WTC11 (cell line): Measurements from ENCODE around the gene PARVB.

Experiments
- CTCF ChIP-seq: fragments of 200-600 bp; IDR thresholded peaks from 2 replicates; pipeline ENCODE4 v1.8.0; 2022; ENCODE audit warnings: antibody characterized with exemption
- ESRRA ChIP-seq: sonication (generic); formaldehyde crosslinking; IDR thresholded peaks from 2 replicates; pipeline ENCODE4 v1.8.1; 2022; ENCODE audit warnings: mild to moderate bottlenecking, missing genetic modification reagents, borderline replicate concordance
- FOXK1 ChIP-seq: sonication (generic); formaldehyde crosslinking; IDR thresholded peaks from 2 replicates; pipeline ENCODE4 v1.8.0; 2022; ENCODE audit warnings: mild to moderate bottlenecking, moderate library complexity, missing genetic modification reagents
- GRHL2 ChIP-seq: fragments of 250-450 bp; sonication (Bioruptor Pico); IDR thresholded peaks from 2 replicates; pipeline ENCODE4 v1.8.0; 2022; ENCODE audit warnings: mild to moderate bottlenecking, moderate library complexity; ENCODE audit not compliant: insufficient replicate concordance, severe bottlenecking
- JUN ChIP-seq: sonication (generic); formaldehyde crosslinking; IDR thresholded peaks from 2 replicates; pipeline ENCODE4 v1.8.0; 2023; ENCODE audit warnings: mild to moderate bottlenecking, missing genetic modification reagents
- RELA ChIP-seq: sonication (generic); formaldehyde crosslinking; IDR thresholded peaks from 2 replicates; pipeline ENCODE4 v1.8.1; 2022; ENCODE audit warnings: missing genetic modification reagents, mild to moderate bottlenecking, borderline replicate concordance
- STAT6 ChIP-seq: sonication (generic); formaldehyde crosslinking; conservative IDR thresholded peaks from 2 replicates; pipeline ENCODE4 v1.8.1; 2023; ENCODE audit warnings: mild to moderate bottlenecking, low read depth, missing genetic modification reagents, moderate library complexity
- ZNF232 ChIP-seq: sonication (generic); formaldehyde crosslinking; IDR thresholded peaks from 2 replicates; pipeline ENCODE4 v1.8.0; 2022; ENCODE audit warnings: mild to moderate bottlenecking, missing genetic modification reagents
- TF ChIP-seq, protein P1 (sequence below): sonication (generic); formaldehyde crosslinking; conservative IDR thresholded peaks from 2 replicates; pipeline ENCODE4 v1.8.1; 2022; ENCODE audit warnings: mild to moderate bottlenecking, missing genetic modification reagents
- TF ChIP-seq, protein P2 (sequence below): sonication (generic); formaldehyde crosslinking; IDR thresholded peaks from 2 replicates; pipeline ENCODE4 v1.8.0; 2022; ENCODE audit warnings: mild to moderate bottlenecking, missing genetic modification reagents
- TF ChIP-seq, protein P3 (sequence below): sonication (generic); formaldehyde crosslinking; IDR thresholded peaks from 2 replicates; pipeline ENCODE4 v1.8.1; 2023; ENCODE audit warnings: mild to moderate bottlenecking, missing genetic modification reagents

DNA sequence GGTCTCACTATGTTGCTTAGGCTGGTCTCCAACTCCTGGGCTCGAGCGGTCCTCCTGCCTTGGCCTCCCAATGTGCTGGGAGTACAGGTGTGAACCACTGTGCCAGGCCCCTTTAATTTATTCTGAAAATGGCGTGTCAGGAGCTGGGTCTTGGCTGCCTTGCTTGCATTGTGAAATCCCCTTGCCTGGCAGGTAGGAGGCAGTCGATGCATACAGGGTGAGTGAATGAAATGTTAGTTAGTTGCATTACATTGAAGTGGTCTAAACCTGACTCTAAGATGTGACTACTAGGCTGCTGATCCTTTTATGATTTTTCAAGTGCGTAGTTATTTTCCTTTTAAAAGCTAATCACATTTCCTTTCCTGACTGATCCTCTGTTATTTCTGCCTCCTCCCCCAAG is 42.9 kb downstream of the PARVB start:
- TF ChIP-seq JUN (CRISPR knock-in tag) (no peak), ESRRA (no peak), RELA (CRISPR knock-in tag) (no peak), CTCF (no peak), ZNF232 (CRISPR knock-in tag) (no peak), STAT6 (no peak), FOXK1 (CRISPR knock-in tag) (no peak), GRHL2 (CRISPR knock-in tag) (no peak)
- TF ChIP-seq, protein P1, sequence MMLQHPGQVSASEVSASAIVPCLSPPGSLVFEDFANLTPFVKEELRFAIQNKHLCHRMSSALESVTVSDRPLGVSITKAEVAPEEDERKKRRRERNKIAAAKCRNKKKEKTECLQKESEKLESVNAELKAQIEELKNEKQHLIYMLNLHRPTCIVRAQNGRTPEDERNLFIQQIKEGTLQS (CRISPR knock-in tag): no peak
- TF ChIP-seq, protein P2, sequence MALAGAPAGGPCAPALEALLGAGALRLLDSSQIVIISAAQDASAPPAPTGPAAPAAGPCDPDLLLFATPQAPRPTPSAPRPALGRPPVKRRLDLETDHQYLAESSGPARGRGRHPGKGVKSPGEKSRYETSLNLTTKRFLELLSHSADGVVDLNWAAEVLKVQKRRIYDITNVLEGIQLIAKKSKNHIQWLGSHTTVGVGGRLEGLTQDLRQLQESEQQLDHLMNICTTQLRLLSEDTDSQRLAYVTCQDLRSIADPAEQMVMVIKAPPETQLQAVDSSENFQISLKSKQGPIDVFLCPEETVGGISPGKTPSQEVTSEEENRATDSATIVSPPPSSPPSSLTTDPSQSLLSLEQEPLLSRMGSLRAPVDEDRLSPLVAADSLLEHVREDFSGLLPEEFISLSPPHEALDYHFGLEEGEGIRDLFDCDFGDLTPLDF: no peak
- TF ChIP-seq, protein P3, sequence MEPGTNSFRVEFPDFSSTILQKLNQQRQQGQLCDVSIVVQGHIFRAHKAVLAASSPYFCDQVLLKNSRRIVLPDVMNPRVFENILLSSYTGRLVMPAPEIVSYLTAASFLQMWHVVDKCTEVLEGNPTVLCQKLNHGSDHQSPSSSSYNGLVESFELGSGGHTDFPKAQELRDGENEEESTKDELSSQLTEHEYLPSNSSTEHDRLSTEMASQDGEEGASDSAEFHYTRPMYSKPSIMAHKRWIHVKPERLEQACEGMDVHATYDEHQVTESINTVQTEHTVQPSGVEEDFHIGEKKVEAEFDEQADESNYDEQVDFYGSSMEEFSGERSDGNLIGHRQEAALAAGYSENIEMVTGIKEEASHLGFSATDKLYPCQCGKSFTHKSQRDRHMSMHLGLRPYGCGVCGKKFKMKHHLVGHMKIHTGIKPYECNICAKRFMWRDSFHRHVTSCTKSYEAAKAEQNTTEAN (CRISPR knock-in tag): no peak
